K562 (cell line): ENCODE data around the gene HEMK1. TPM values are rescaled to one million over a fixed set of nuclear protein-coding genes. Genes with fewer than 3 reads are reported as not detected.

Source experiments
- FIP1L1 ChIP-seq: fragments of 200-400 bp; formaldehyde crosslinking; IDR thresholded peaks from 2 replicates; pipeline ENCODE4 v1.6.1; 2018; ENCODE audit warnings: mild to moderate bottlenecking, low read depth, low read length; ENCODE audit not compliant: poor library complexity, severe bottlenecking
- HBP1 ChIP-seq: fragments of 450-650 bp; formaldehyde crosslinking; IDR thresholded peaks from 2 replicates; pipeline ENCODE4 v1.4.0; 2022; ENCODE audit warnings: missing genetic modification characterization
- HDAC8 ChIP-seq: fragments of 450-650 bp; IDR thresholded peaks from 2 replicates; pipeline ENCODE4 v1.6.1; 2016; ENCODE audit warnings: mild to moderate bottlenecking, missing genetic modification characterization, moderate library complexity, missing compliant biosample characterization
- KDM2B ChIP-seq: fragments of 250-450 bp; sonication (Bioruptor Pico); IDR thresholded peaks from 2 replicates; pipeline ENCODE4 v1.8.0; 2021; ENCODE audit warnings: mild to moderate bottlenecking, moderate library complexity
- KLF16 ChIP-seq: IDR thresholded peaks from 2 replicates; pipeline ENCODE4 v1.6.1; 2016; ENCODE audit warnings: antibody characterized with exemption
- MED1 ChIP-seq: sonication (generic); formaldehyde crosslinking; IDR thresholded peaks from 2 replicates; pipeline ENCODE4 v1.8.1; 2023; ENCODE audit warnings: missing genetic modification reagents, borderline replicate concordance
- POU5F1 ChIP-seq: fragments of 150-350 bp; IDR thresholded peaks from 2 replicates; pipeline ENCODE4 v1.6.1; 2014; ENCODE audit warnings: borderline replicate concordance, low read length, low read depth, mild to moderate bottlenecking; ENCODE audit not compliant: partially characterized antibody
- PREB ChIP-seq: sonication (generic); formaldehyde crosslinking; IDR thresholded peaks from 2 replicates; pipeline ENCODE4 v1.8.1; 2023; ENCODE audit warnings: mild to moderate bottlenecking, missing genetic modification reagents
- SOX6 ChIP-seq: fragments of 450-650 bp; IDR thresholded peaks from 2 replicates; pipeline ENCODE4 v1.6.1; 2014; ENCODE audit warnings: mild to moderate bottlenecking
- THRAP3 ChIP-seq: fragments of 450-650 bp; IDR thresholded peaks from 2 replicates; pipeline ENCODE4 v1.6.1; 2016; ENCODE audit warnings: mild to moderate bottlenecking, inconsistent platforms, borderline replicate concordance
- U2AF1 ChIP-seq: fragments of 200-400 bp; formaldehyde crosslinking; optimal IDR thresholded peaks from 2 replicates; pipeline ENCODE3; 2017; ENCODE audit warnings: mild to moderate bottlenecking, low read depth, low read length, moderate library complexity
- ZNF436 ChIP-seq: fragments of 250-450, 450-650 bp; sonication (Bioruptor Pico); formaldehyde crosslinking; IDR thresholded peaks from 2 replicates; pipeline ENCODE4 v1.7.0; 2020; ENCODE audit warnings: mild to moderate bottlenecking
- ZNF695 ChIP-seq: fragments of 450-650 bp; formaldehyde crosslinking; IDR thresholded peaks from 2 replicates; pipeline ENCODE4 v1.4.0; 2020; ENCODE audit warnings: mild to moderate bottlenecking, moderate library complexity
- ZNF830 ChIP-seq: fragments of 250-450 bp; sonication (Bioruptor Pico); IDR thresholded peaks from 2 replicates; pipeline ENCODE4 v1.5.0; 2021; ENCODE audit warnings: mild to moderate bottlenecking
- polyA plus RNA-seq, 8 experiments: library from polyadenylated mRNA; depleted of rRNA in 4 of 8; stranded (reverse) in 5 of 8; unstranded in 3 of 8; fragments of >200 nt; fragmentation: Nextera tagmentation in 2 of 8; fragmentation: Illumina TruSeq in 1 of 8; extraction: Ambion mirVana in 2 of 8; extraction: Trizol in 1 of 8; gene quantifications; 2 replicates each; pipeline versions ENCODE4 v1.2.1 to v1.2.3, GENCODE V29; 2011 to 2014; ENCODE audit warnings: inconsistent platforms in 1 of 8, missing spikeins in 1 of 8
- total RNA-seq, 7 experiments: library from RNA; depleted of rRNA in 6 of 7; stranded (reverse); fragments of >200 nt in 6 of 7; fragmentation: Illumina TruSeq in 2 of 7; extraction: Trizol in 2 of 7; gene quantifications; 2 replicates each; pipeline versions ENCODE4 v1.2.1 to v1.2.3, GENCODE V29; 2011 to 2021; ENCODE audit warnings: low replicate concordance in 1 of 7
- TF ChIP-seq, protein P1 (sequence below): sonication (generic); formaldehyde crosslinking; IDR thresholded peaks from 2 replicates; pipeline ENCODE4 v1.8.1; 2023; ENCODE audit warnings: mild to moderate bottlenecking, missing genetic modification reagents
- TF ChIP-seq, protein P2 (sequence below), 2 experiments: fragments of 450-650 bp; conservative IDR thresholded peaks; 2 replicates each; pipeline ENCODE4 v1.6.1; 2017; ENCODE audit warnings: mild to moderate bottlenecking in 2 of 2, moderate library complexity in 2 of 2
- TF ChIP-seq, protein P3 (sequence below): IDR thresholded peaks from 3 replicates; pipeline ENCODE4 v1.6.1; 2011; ENCODE audit warnings: borderline replicate concordance, mild to moderate bottlenecking; ENCODE audit not compliant: insufficient read length, insufficient read depth
- TF ChIP-seq, protein P4 (sequence below): fragments of 450-650 bp; formaldehyde crosslinking; IDR thresholded peaks from 2 replicates; pipeline ENCODE4 v1.4.0; 2022; ENCODE audit warnings: missing genetic modification characterization

HEMK1 gene
- total and polyA plus RNA-seq, 9 of the 15 experiments (the other 6 are each of a cell fraction or from before 2014, with no cell fraction given), result 2.0 to 16.8 (median 11.4) TPM

GRCh38 chr3:50600141-50600753 is 30.9 kb downstream of the HEMK1 start (continued):
- TF ChIP-seq, protein P1, sequence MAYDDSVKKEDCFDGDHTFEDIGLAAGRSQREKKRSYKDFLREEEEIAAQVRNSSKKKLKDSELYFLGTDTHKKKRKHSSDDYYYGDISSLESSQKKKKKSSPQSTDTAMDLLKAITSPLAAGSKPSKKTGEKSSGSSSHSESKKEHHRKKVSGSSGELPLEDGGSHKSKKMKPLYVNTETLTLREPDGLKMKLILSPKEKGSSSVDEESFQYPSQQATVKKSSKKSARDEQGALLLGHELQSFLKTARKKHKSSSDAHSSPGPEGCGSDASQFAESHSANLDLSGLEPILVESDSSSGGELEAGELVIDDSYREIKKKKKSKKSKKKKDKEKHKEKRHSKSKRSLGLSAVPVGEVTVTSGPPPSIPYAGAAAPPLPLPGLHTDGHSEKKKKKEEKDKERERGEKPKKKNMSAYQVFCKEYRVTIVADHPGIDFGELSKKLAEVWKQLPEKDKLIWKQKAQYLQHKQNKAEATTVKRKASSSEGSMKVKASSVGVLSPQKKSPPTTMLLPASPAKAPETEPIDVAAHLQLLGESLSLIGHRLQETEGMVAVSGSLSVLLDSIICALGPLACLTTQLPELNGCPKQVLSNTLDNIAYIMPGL (CRISPR knock-in tag), result no peak
- TF ChIP-seq, protein P2, sequence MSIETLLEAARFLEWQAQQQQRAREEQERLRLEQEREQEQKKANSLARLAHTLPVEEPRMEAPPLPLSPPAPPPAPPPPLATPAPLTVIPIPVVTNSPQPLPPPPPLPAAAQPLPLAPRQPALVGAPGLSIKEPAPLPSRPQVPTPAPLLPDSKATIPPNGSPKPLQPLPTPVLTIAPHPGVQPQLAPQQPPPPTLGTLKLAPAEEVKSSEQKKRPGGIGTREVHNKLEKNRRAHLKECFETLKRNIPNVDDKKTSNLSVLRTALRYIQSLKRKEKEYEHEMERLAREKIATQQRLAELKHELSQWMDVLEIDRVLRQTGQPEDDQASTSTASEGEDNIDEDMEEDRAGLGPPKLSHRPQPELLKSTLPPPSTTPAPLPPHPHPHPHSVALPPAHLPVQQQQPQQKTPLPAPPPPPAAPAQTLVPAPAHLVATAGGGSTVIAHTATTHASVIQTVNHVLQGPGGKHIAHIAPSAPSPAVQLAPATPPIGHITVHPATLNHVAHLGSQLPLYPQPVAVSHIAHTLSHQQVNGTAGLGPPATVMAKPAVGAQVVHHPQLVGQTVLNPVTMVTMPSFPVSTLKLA (conservative IDR thresholded peaks at IDR 0.05), result 0 out of 4 replicates have a peak, but pooled peaks of 1 of the 2 experiments have one; percentile 10
- TF ChIP-seq HBP1 (CRISPR knock-in tag) (no peak), KDM2B (CRISPR knock-in tag) (no peak), MED1 (CRISPR knock-in tag) (no peak), HDAC8 (tag) (no peak), U2AF1 (no peak), PREB (CRISPR knock-in tag) (no peak), ZNF436 (peak; percentile 95), POU5F1 (no peak), FIP1L1 (no peak), KLF16 (no peak), THRAP3 (no peak), ZNF695 (CRISPR knock-in tag) (no peak), SOX6 (no peak), ZNF830 (no peak)
- TF ChIP-seq, protein P3, sequence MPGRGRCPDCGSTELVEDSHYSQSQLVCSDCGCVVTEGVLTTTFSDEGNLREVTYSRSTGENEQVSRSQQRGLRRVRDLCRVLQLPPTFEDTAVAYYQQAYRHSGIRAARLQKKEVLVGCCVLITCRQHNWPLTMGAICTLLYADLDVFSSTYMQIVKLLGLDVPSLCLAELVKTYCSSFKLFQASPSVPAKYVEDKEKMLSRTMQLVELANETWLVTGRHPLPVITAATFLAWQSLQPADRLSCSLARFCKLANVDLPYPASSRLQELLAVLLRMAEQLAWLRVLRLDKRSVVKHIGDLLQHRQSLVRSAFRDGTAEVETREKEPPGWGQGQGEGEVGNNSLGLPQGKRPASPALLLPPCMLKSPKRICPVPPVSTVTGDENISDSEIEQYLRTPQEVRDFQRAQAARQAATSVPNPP, result no peak
- TF ChIP-seq, protein P4, sequence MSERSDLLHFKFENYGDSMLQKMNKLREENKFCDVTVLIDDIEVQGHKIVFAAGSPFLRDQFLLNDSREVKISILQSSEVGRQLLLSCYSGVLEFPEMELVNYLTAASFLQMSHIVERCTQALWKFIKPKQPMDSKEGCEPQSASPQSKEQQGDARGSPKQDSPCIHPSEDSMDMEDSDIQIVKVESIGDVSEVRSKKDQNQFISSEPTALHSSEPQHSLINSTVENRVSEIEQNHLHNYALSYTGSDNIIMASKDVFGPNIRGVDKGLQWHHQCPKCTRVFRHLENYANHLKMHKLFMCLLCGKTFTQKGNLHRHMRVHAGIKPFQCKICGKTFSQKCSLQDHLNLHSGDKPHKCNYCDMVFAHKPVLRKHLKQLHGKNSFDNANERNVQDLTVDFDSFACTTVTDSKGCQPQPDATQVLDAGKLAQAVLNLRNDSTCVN (CRISPR knock-in tag), result no peak
